HepG2 (cell line): Measurements from ENCODE around the gene PTPN20. TPM values are rescaled to one million over a fixed set of nuclear protein-coding genes. Genes with fewer than 3 reads are reported as not detected.
A peak's percentile ranks its signal among the peaks of the same experiment; 100 is the strongest.

Source experiments
- ATAC-seq: fragments of 200-7000 bp; cut with Tn5 transposase; 3 replicates; pipeline ENCODE4 v1.9.1; 2020; ENCODE audit warnings: mild to moderate bottlenecking, moderate library complexity
- BruUV-seq: library from RNA; stranded (reverse); fragments of 400-500 nt; replicated peaks from 2 replicates; lab custom pipeline; 2021; lab: Mats Ljungman, UMichigan
- CTCF ChIA-PET: fragments of 300-600 bp; formaldehyde crosslinking; extraction: SDS; loops from one replicate; lab custom pipeline; 2021; ENCODE audit warnings: low total read pairs, inconsistent platforms, low intra/inter-chr PET ratio; lab: Yijun Ruan, JAX
- POLR2A ChIA-PET: fragments of 350-600 bp; sonication (Branson Sonifier 250); formaldehyde crosslinking; loops from one replicate; lab custom pipeline; 2020; ENCODE audit warnings: antibody characterized with exemption, inconsistent platforms; lab: Yijun Ruan, JAX
- DNase-seq: peaks from one replicate; pipeline ENCODE4 v3.0.0-alpha.2; 2015; ENCODE audit warnings: low spot score
- FAIRE-seq: peaks from 3 replicates; lab custom pipeline; 2011; peaks lifted over from hg19 to GRCh38; lab: Jason Lieb, UNC
- H2AFZ ChIP-seq: one replicate; pipeline ENCODE4 v1.6.1; 2011; ENCODE audit warnings: low read length, inconsistent platforms
- H3K27ac ChIP-seq: fragments of 300-600 bp; 3 replicates; pipeline ENCODE4 v1.8.0; 2011; ENCODE audit warnings: mixed run types, mild to moderate bottlenecking, mixed read lengths, low read length, inconsistent platforms; ENCODE audit not compliant: insufficient read depth; ENCODE audit errors: extremely low read length
- H3K27me3 ChIP-seq, 2 experiments: fragments of 200-600 bp in 1 of 2; 2 replicates in 1 of 2; 3 replicates in 1 of 2; pipeline versions ENCODE4 v1.6.0 to v1.8.0; 2011; ENCODE audit warnings: low read length in 2 of 2, mild to moderate bottlenecking in 2 of 2, moderate library complexity in 2 of 2, inconsistent platforms in 1 of 2; ENCODE audit not compliant: insufficient read depth in 2 of 2, control insufficient read depth in 1 of 2
- H3K36me3 ChIP-seq, 2 experiments: fragments of 200-600 bp in 1 of 2; replicated peaks in 1 of 2; 2 replicates in 1 of 2; 3 replicates in 1 of 2; pipeline versions ENCODE4 v1.5.1 to v1.8.0; 2011; ENCODE audit warnings: low read length in 2 of 2, inconsistent platforms in 1 of 2; ENCODE audit not compliant: insufficient read depth in 2 of 2, control insufficient read depth in 1 of 2
- H3K4me1 ChIP-seq: 2 replicates; pipeline ENCODE4 v1.5.1; 2012; ENCODE audit warnings: low read length, inconsistent platforms; ENCODE audit not compliant: insufficient read depth
- H3K4me2 ChIP-seq: 2 replicates; pipeline ENCODE4 v1.6.0; 2011; ENCODE audit warnings: low read depth, low read length, inconsistent platforms
- H3K4me3 ChIP-seq, 3 experiments: fragments of 200-600 bp in 1 of 3; sonication (generic), shearing (Covaris generic) in 1 of 3; replicated peaks in 1 of 3; 2 replicates each; pipeline ENCODE4 v1.5.1; 2011 to 2016; ENCODE audit warnings: low read length in 3 of 3, inconsistent platforms in 2 of 3, low read depth in 2 of 3, mild to moderate bottlenecking in 2 of 3, control low read depth in 1 of 3, mixed read lengths in 1 of 3; ENCODE audit not compliant: insufficient read depth in 1 of 3
- H3K79me2 ChIP-seq: one replicate; pipeline ENCODE4 v1.6.1; 2011; ENCODE audit warnings: low read length, inconsistent platforms; ENCODE audit not compliant: insufficient read depth
- H3K9ac ChIP-seq: 2 replicates; pipeline ENCODE4 v1.6.0; 2011; ENCODE audit warnings: mild to moderate bottlenecking, low read depth, low read length, inconsistent platforms; ENCODE audit not compliant: insufficient read depth
- H3K9me3 ChIP-seq: 2 replicates; pipeline ENCODE4 v1.5.1; 2012; ENCODE audit warnings: mild to moderate bottlenecking, low read length
- H4K20me1 ChIP-seq: 2 replicates; pipeline ENCODE4 v1.6.0; 2011; ENCODE audit warnings: inconsistent platforms, mild to moderate bottlenecking, low read length, moderate library complexity; ENCODE audit not compliant: insufficient read depth
- ATF7 ChIP-seq, 2 experiments: fragments of 450-650 bp in 1 of 2; sonication (generic) in 1 of 2; formaldehyde crosslinking in 1 of 2; IDR thresholded peaks; 2 replicates each; pipeline versions ENCODE4 v1.4.0 to v1.6.1; 2016 to 2020; ENCODE audit warnings: antibody characterized with exemption in 1 of 2, mild to moderate bottlenecking in 1 of 2, missing genetic modification reagents in 1 of 2
- HHEX ChIP-seq: IDR thresholded peaks from 2 replicates; pipeline ENCODE4 v1.6.1; 2016; ENCODE audit warnings: control low read depth
- RAD51 ChIP-seq: fragments of 450-650 bp; IDR thresholded peaks from 2 replicates; pipeline ENCODE4 v1.6.1; 2016; ENCODE audit warnings: borderline replicate concordance
- USF2 ChIP-seq, 2 experiments: sonication (generic) in 1 of 2; formaldehyde crosslinking in 1 of 2; IDR thresholded peaks; 2 replicates each; pipeline versions ENCODE4 v1.5.1 to v1.6.1; 2011 to 2020; ENCODE audit warnings: borderline replicate concordance in 1 of 2, low read depth in 1 of 2, low read length in 1 of 2, mild to moderate bottlenecking in 1 of 2, missing genetic modification reagents in 1 of 2, moderate library complexity in 1 of 2
- WGBS: methylation state at CpG from one replicate; pipeline ENCODE4 v1.1.6; 2017; ENCODE audit warnings: low lambda C conversion rate; 5-methylcytosine and 5-hydroxymethylcytosine counted together
- in situ Hi-C: cut with HindIII; loops from 2 replicates; pipeline ENCODE4 v1.10.0; 2017; ENCODE audit warnings: low pct_unique_long_range_greater_than_20kb; ENCODE audit not compliant: extremely low pct_ligation_motif_present
- intact Hi-C: fragments of 100-400 bp; cut with micrococcal nuclease; formaldehyde crosslinking; loops from one replicate; pipeline ENCODE4 v1.10.0; 2022; ENCODE audit not compliant: unreplicated experiment
- polyA plus RNA-seq, 8 experiments: library from polyadenylated mRNA; depleted of rRNA in 3 of 8; stranded (reverse) in 7 of 8; unstranded in 1 of 8; fragments of >200 nt; fragmentation: Illumina TruSeq in 4 of 8; extraction: Trizol in 4 of 8; gene quantifications; 2 replicates each; pipeline versions ENCODE4 v1.2.1 to v1.2.3, GENCODE V29; 2011 to 2016; ENCODE audit warnings: low read depth in 4 of 8, missing spikeins in 1 of 8, mixed read lengths in 1 of 8; ENCODE audit not compliant: insufficient read depth in 1 of 8
- total RNA-seq, 5 experiments: library from RNA; depleted of rRNA; stranded (reverse); fragments of >200 nt; fragmentation: Illumina TruSeq; extraction: Trizol; gene quantifications; 2 replicates each; pipeline ENCODE4 v1.2.3, GENCODE V29; 2016; ENCODE audit warnings: low read depth in 1 of 5

The PTPN20 gene
- total and polyA plus RNA-seq, 2 of the 13 experiments (the other 11 are each of a cell fraction or from before 2014, with no cell fraction given): not detected

GRCh38 chr10:47031211-47031900 is 120.1 kb downstream of the PTPN20 start:
- Histone ChIP-seq H3K27me3 (peaks cover 4 to 21% of the 10 kb centered on the region in 2 experiments; a peak in 4 of 5 replicates), H2AFZ (no peak overlapping the region), H3K9me3 (no peaks in the 10 kb centered on the region), H3K4me3 (no peak overlapping the region), H3K9ac (no peak overlapping the region), H3K79me2 (no peaks in the 10 kb centered on the region), H3K4me2 (no peak overlapping the region), H4K20me1 (no peaks in the 10 kb centered on the region), H3K27ac (no peak overlapping the region), H3K4me1 (no peaks in the 10 kb centered on the region), H3K36me3 (no peaks in the 10 kb centered on the region)
- ChIA-PET CTCF (no interaction called here), POLR2A (no interaction called here)
- DNase-seq: no peak
- in situ Hi-C loops (no loop called here), intact Hi-C loops (no loop called here)
- no peak for ATAC-seq
- BruUV-seq: no TSS peak
- peak; percentile 47; the same call in 1 of the 2 replicates for TF ChIP-seq USF2 (IDR thresholded peaks at IDR 0.05; ENCODE audit: low read depth, low read length)
- TF ChIP-seq USF2 (CRISPR knock-in tag; IDR thresholded peaks at IDR 0.05; ENCODE audit: borderline replicate concordance): no peak
- peak; percentile 67 for TF ChIP-seq ATF7 (IDR thresholded peaks at IDR 0.05)
- no peak for TF ChIP-seq ATF7 (CRISPR knock-in tag; IDR thresholded peaks at IDR 0.05)
- TF ChIP-seq HHEX (CRISPR knock-in tag): no peak
- TF ChIP-seq RAD51: peak; percentile 57; the same call in 1 of the 2 replicates
- 67% methylated on average over 6 of the region's 7 CpGs for WGBS
- FAIRE-seq: no peak
